Measurements from ENCODE around the gene HSP90B1. TPM values are rescaled to one million over a fixed set of nuclear protein-coding genes. Genes with fewer than 3 reads are reported as not detected.

Gene HSP90B1
- total and polyA plus RNA-seq, 11 donors: 166 to 1,036 (median 337) TPM

DNA sequence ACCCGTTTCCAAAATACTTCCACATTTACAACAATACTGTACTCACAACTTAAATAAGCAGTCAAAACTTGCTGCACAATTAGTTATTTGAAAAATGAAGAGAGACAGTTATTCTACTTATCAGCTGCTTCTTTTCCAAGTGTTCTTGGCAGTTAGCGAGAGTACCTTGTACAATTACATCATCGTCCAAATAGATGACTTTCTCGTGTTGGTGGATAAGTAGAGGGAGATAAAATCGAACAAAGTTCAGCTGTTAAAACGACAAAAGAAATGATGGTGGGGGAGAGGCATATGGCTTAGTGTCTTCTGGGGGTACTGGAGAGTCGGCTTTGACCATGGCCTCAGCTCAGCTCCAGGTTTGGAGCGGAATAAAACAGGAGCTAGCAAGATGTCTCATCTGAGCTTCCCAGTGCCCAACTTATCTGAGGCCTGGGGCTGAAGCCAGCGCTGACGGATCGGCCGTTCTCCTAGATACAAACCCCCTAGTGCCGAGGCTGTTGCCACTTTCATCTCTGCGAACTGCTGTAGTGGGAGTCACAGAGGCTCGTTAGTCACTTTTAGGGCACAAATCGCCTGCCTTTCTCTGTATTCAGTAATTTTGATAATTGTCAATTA is 67.2 kb downstream of the HSP90B1 start:
- peak; percentile 26 to 77 (median 73) for DNase-seq
- H3K9me3 ChIP-seq: no peaks in the 10 kb centered on the region
- peaks cover 0 to 7% (median 0%) of the 10 kb centered on the region in 9 donors for H3K36me3 ChIP-seq
- H3K27ac ChIP-seq: peak overlapping the region in 11 of 12 donors; percentile 25 to 77 (median 59)
- H3K4me1 ChIP-seq: peaks cover 0 to 14% (median 0%) of the 10 kb centered on the region in 12 donors
- TF ChIP-seq, protein P1, sequence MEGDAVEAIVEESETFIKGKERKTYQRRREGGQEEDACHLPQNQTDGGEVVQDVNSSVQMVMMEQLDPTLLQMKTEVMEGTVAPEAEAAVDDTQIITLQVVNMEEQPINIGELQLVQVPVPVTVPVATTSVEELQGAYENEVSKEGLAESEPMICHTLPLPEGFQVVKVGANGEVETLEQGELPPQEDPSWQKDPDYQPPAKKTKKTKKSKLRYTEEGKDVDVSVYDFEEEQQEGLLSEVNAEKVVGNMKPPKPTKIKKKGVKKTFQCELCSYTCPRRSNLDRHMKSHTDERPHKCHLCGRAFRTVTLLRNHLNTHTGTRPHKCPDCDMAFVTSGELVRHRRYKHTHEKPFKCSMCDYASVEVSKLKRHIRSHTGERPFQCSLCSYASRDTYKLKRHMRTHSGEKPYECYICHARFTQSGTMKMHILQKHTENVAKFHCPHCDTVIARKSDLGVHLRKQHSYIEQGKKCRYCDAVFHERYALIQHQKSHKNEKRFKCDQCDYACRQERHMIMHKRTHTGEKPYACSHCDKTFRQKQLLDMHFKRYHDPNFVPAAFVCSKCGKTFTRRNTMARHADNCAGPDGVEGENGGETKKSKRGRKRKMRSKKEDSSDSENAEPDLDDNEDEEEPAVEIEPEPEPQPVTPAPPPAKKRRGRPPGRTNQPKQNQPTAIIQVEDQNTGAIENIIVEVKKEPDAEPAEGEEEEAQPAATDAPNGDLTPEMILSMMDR (IDR thresholded peaks at IDR 0.05): no peak
- TF ChIP-seq POLR2A (IDR thresholded peaks at IDR 0.05): no peak
- H3K27me3 ChIP-seq: no peaks in the 10 kb centered on the region
- intact Hi-C loops (cut with DNase I): loop anchor here in 5 of 10 donors (2.0 to 10.0 kb wide), 4 partner anchors 50 to 60 kb away; partner anchors contain the start of gene GLT8D2 (in 1 of the 5)
- H3K4me3 ChIP-seq: peak overlapping the region in 3 of 12 donors; percentile 15 to 31 (median 16)
- peak; percentile 81 to 89 (median 85) for ATAC-seq
- 29 to 38% (median 33%) methylated on average over 16 of the region's 16 CpGs for WGBS, 4 donors

Other genes with a start within 250 kb of the HSP90B1 start
- 1 to 10 TPM; 2.4 to 6.3 (median 3.7) TPM for gene NT5DC3, start 89.2 kb upstream of the HSP90B1 start, total RNA-seq
- gene NT5DC3, start 89.2 kb upstream of the HSP90B1 start, polyA plus RNA-seq: 1 to 10 TPM in 1 of 2 donors, under 1 TPM in 1; 0.95 to 6.3 TPM
- gene TDG, start 35.5 kb downstream of the HSP90B1 start, total RNA-seq: 10 to 100 TPM in 7 of 9 donors, 1 to 10 TPM in 2; 7.8 to 15.5 (median 13.1) TPM
- gene TDG, start 35.5 kb downstream of the HSP90B1 start, polyA plus RNA-seq: 10 to 100 TPM in 1 of 2 donors, 1 to 10 TPM in 1; 7.4 to 13.3 TPM
- gene GLT8D2, start 119.8 kb downstream of the HSP90B1 start, total RNA-seq: 10 to 100 TPM in 1 of 9 donors, 1 to 10 TPM in 8; 2.6 to 18.7 (median 6.9) TPM
- 1 to 10 TPM; 3.0 to 4.9 TPM for gene GLT8D2, start 119.8 kb downstream of the HSP90B1 start, polyA plus RNA-seq
- gene HCFC2, start 134.1 kb downstream of the HSP90B1 start, total RNA-seq: 10 to 100 TPM in 4 of 9 donors, 1 to 10 TPM in 5; 7.1 to 14.0 (median 9.3) TPM
- 1 to 10 TPM; 4.8 to 8.6 TPM for gene HCFC2, start 134.1 kb downstream of the HSP90B1 start, polyA plus RNA-seq
- gene NFYB, start 207.8 kb downstream of the HSP90B1 start, total RNA-seq: 10 to 100 TPM; 20.3 to 58.7 (median 23.8) TPM
- 10 to 100 TPM; 21.6 to 31.3 TPM for gene NFYB, start 207.8 kb downstream of the HSP90B1 start, polyA plus RNA-seq

Measured in heart left ventricle (tissue), 16 donors.